ENCODE measurements around the gene KL.
A peak's percentile ranks its signal among the peaks of the same experiment; 100 is the strongest.

The KL gene

GRCh38 chr13:33079960-33080359, 63.7 kb downstream of the KL start:
- H3K27me3 ChIP-seq (ENCODE audit: control insufficient read depth, insufficient read depth, low read length), result no peaks in the 10 kb centered on the region

GRCh38 chr13:33080972-33081590, 64.9 kb downstream of the KL start:
- Histone ChIP-seq H3K79me2 (no peaks in the 10 kb centered on the region), H3K4me3 (ENCODE audit: low read depth, low read length) (no peak overlapping the region), H3K27me3 (ENCODE audit: control insufficient read depth, insufficient read depth, low read length) (no peaks in the 10 kb centered on the region), H2AFZ (peak overlapping the region; percentile 20), H3K4me1 (no peaks in the 10 kb centered on the region), H3K4me2 (ENCODE audit: low read length) (peak overlapping the region; percentile 36), H3K36me3 (ENCODE audit: control insufficient read depth, insufficient read depth, low read length) (no peaks in the 10 kb centered on the region), H3K9me3 (ENCODE audit: control insufficient read depth, low read length) (no peaks in the 10 kb centered on the region), H3K9ac (no peak overlapping the region), H3K27ac (no peak overlapping the region)
- TF ChIP-seq CTCF (IDR thresholded peaks at IDR 0.05), result no peak

More at GRCh38 chr13:33079960-33080359, 63.7 kb downstream of the KL start:
- H3K27ac ChIP-seq, result no peak overlapping the region
- H3K4me1 ChIP-seq, result no peaks in the 10 kb centered on the region
- no peak overlapping the region for H3K4me2 ChIP-seq (ENCODE audit: low read length)
- no peaks in the 10 kb centered on the region for H3K79me2 ChIP-seq
- H3K9ac ChIP-seq, result no peak overlapping the region
- H2AFZ ChIP-seq, result no peak overlapping the region
- H3K9me3 ChIP-seq (ENCODE audit: control insufficient read depth, low read length), result no peaks in the 10 kb centered on the region
- TF ChIP-seq CTCF (IDR thresholded peaks at IDR 0.05), result no peak
- no peak overlapping the region for H3K4me3 ChIP-seq (ENCODE audit: low read depth, low read length)
- H3K36me3 ChIP-seq (ENCODE audit: control insufficient read depth, insufficient read depth, low read length), result no peaks in the 10 kb centered on the region

- H3K4me3 ChIP-seq (ENCODE audit: low read depth, low read length), result no peak overlapping the region
- no peaks in the 10 kb centered on the region for H3K9me3 ChIP-seq (ENCODE audit: control insufficient read depth, low read length)
- no peaks in the 10 kb centered on the region for H3K36me3 ChIP-seq (ENCODE audit: control insufficient read depth, insufficient read depth, low read length)
- H3K27ac ChIP-seq, result no peak overlapping the region
- H2AFZ ChIP-seq, result no peak overlapping the region
- H3K9ac ChIP-seq, result no peak overlapping the region
- H3K4me2 ChIP-seq (ENCODE audit: low read length), result no peak overlapping the region
- no peaks in the 10 kb centered on the region for H3K79me2 ChIP-seq
- no peaks in the 10 kb centered on the region for H3K27me3 ChIP-seq (ENCODE audit: control insufficient read depth, insufficient read depth, low read length)
- no peak for TF ChIP-seq CTCF (IDR thresholded peaks at IDR 0.05)
- no peaks in the 10 kb centered on the region for H3K4me1 ChIP-seq
These were observed 65.4 kb downstream of the KL start for GRCh38 chr13:33081666-33082065.

GRCh38 chr13:33083054-33083453, 66.8 kb downstream of the KL start:
- TF ChIP-seq CTCF (IDR thresholded peaks at IDR 0.05), result no peak
- Histone ChIP-seq H3K27ac (no peak overlapping the region), H3K4me1 (no peaks in the 10 kb centered on the region), H3K4me3 (ENCODE audit: low read depth, low read length) (no peak overlapping the region), H3K9me3 (ENCODE audit: control insufficient read depth, low read length) (no peaks in the 10 kb centered on the region), H3K4me2 (ENCODE audit: low read length) (no peak overlapping the region), H3K27me3 (ENCODE audit: control insufficient read depth, insufficient read depth, low read length) (no peaks in the 10 kb centered on the region), H2AFZ (no peak overlapping the region), H3K9ac (no peak overlapping the region), H3K79me2 (no peaks in the 10 kb centered on the region), H3K36me3 (ENCODE audit: control insufficient read depth, insufficient read depth, low read length) (no peaks in the 10 kb centered on the region)

- Histone ChIP-seq H3K4me2 (ENCODE audit: low read length) (no peak overlapping the region), H3K9me3 (ENCODE audit: control insufficient read depth, low read length) (no peaks in the 10 kb centered on the region), H3K36me3 (ENCODE audit: control insufficient read depth, insufficient read depth, low read length) (no peaks in the 10 kb centered on the region), H3K4me3 (ENCODE audit: low read depth, low read length) (no peak overlapping the region), H3K4me1 (peaks cover 4% of the 10 kb centered on the region), H3K27me3 (ENCODE audit: control insufficient read depth, insufficient read depth, low read length) (no peaks in the 10 kb centered on the region), H3K9ac (no peak overlapping the region), H3K79me2 (no peaks in the 10 kb centered on the region), H2AFZ (no peak overlapping the region), H3K27ac (peak overlapping the region; percentile 29)
- TF ChIP-seq CTCF (IDR thresholded peaks at IDR 0.05), result no peak
These were observed 70.9 kb downstream of the KL start for GRCh38 chr13:33087091-33087490.
